Embryonic facial prominence (tissue), 1 donor: ENCODE data around the gene CHST3.
A peak's percentile ranks its signal among the peaks of the same experiment; 100 is the strongest.
"Not testable (repeated sequence)": the region's sequence is repeated elsewhere in the genome, so short reads cannot be mapped to it uniquely, and the experiment has no call there.

Source experiments
- DNase-seq: peaks from one replicate; pipeline ENCODE4 v3.0.0-alpha.2; 2016; ENCODE audit errors: extremely low spot score

CHST3 gene

GRCh38 chr10:72030762-72031543, 66.8 kb downstream of the CHST3 start:
- no peak for DNase-seq

GRCh38 chr10:72031706-72032105, 67.5 kb downstream of the CHST3 start:
- no peak for DNase-seq

GRCh38 chr10:72032409-72033162, 68.4 kb downstream of the CHST3 start:
- DNase-seq = not testable (repeated sequence)

- DNase-seq = no peak
These were observed 69.9 kb downstream of the CHST3 start for GRCh38 chr10:72034040-72034499.

GRCh38 chr10:72034761-72035160, 70.6 kb downstream of the CHST3 start:
- DNase-seq = no peak

- no peak for DNase-seq
These were observed 71.2 kb downstream of the CHST3 start for GRCh38 chr10:72035252-72035887.

- DNase-seq = no peak
These were observed 73.1 kb downstream of the CHST3 start for GRCh38 chr10:72037266-72037665.

- DNase-seq = no peak
These were observed 73.6 kb downstream of the CHST3 start for GRCh38 chr10:72037811-72038210.

GRCh38 chr10:72038458-72039001, 74.3 kb downstream of the CHST3 start:
- DNase-seq = no peak

GRCh38 chr10:72039377-72039776, 75.2 kb downstream of the CHST3 start:
- no peak for DNase-seq

- no peak for DNase-seq
These were observed 77.3 kb downstream of the CHST3 start for GRCh38 chr10:72041491-72041890.

GRCh38 chr10:72043016-72043834, 79.0 kb downstream of the CHST3 start:
- no peak for DNase-seq

GRCh38 chr10:72044417-72045041, 80.3 kb downstream of the CHST3 start:
- no peak for DNase-seq

GRCh38 chr10:72045586-72045985, 81.4 kb downstream of the CHST3 start:
- DNase-seq = no peak

GRCh38 chr10:72048450-72049124, 84.4 kb downstream of the CHST3 start:
- DNase-seq = peak; percentile 85

- no peak for DNase-seq
These were observed 85.3 kb downstream of the CHST3 start for GRCh38 chr10:72049472-72049871.

GRCh38 chr10:72049969-72050781, 86.0 kb downstream of the CHST3 start:
- DNase-seq = no peak

- no peak for DNase-seq
These were observed 86.7 kb downstream of the CHST3 start for GRCh38 chr10:72050873-72051272.

GRCh38 chr10:72053690-72054089, 89.5 kb downstream of the CHST3 start:
- no peak for DNase-seq
